Endothelial cell (in vitro differentiated cells): Measurements from ENCODE around the gene OGFOD1. TPM values are rescaled to one million over a fixed set of nuclear protein-coding genes. Genes with fewer than 3 reads are reported as not detected.

Experiments
- DNase-seq: peaks from one replicate; pipeline ENCODE4 v3.0.0; 2021; ENCODE audit warnings: low spot score
- H3K27ac Mint-ChIP-seq: one replicate; pipeline ENCODE4 v1.8.0; 2021; ENCODE audit warnings: mixed read lengths, inconsistent platforms; ENCODE audit not compliant: unreplicated experiment
- H3K27me3 Mint-ChIP-seq: one replicate; pipeline ENCODE4 v1.8.0; 2021; ENCODE audit warnings: mild to moderate bottlenecking, moderate library complexity, mixed read lengths, inconsistent platforms; ENCODE audit not compliant: unreplicated experiment
- H3K36me3 Mint-ChIP-seq: one replicate; pipeline ENCODE4 v1.8.0; 2021; ENCODE audit warnings: mild to moderate bottlenecking, low read depth, mixed read lengths, inconsistent platforms; ENCODE audit not compliant: unreplicated experiment
- H3K4me1 Mint-ChIP-seq: one replicate; pipeline ENCODE4 v1.8.0; 2021; ENCODE audit warnings: mild to moderate bottlenecking, mixed read lengths, inconsistent platforms; ENCODE audit not compliant: unreplicated experiment
- H3K4me3 Mint-ChIP-seq: one replicate; pipeline ENCODE4 v1.8.0; 2021; ENCODE audit warnings: mild to moderate bottlenecking, mixed read lengths, inconsistent platforms; ENCODE audit not compliant: unreplicated experiment
- H3K9me3 Mint-ChIP-seq: one replicate; pipeline ENCODE4 v1.8.0; 2021; ENCODE audit warnings: mixed read lengths, inconsistent platforms; ENCODE audit not compliant: unreplicated experiment
- total RNA-seq: library from RNA; stranded (reverse); fragmentation: NEBNext Ultra II Directional; extraction: Animal tissue kit (Norgen Biotek cat#: 25700); gene quantifications from one replicate; pipeline ENCODE4 v1.2.1, GENCODE V29; 2021; ENCODE audit not compliant: unreplicated experiment
- TF ChIP-seq, protein P1 (sequence below): fragments of 200-600 bp; sonication (generic); IDR thresholded peaks from one replicate; pipeline ENCODE4 v1.5.0; 2021; ENCODE audit warnings: antibody characterized with exemption; ENCODE audit not compliant: unreplicated experiment

The OGFOD1 gene
- total RNA-seq, 1 donor from 2014 or later = 24.8 TPM

DNA sequence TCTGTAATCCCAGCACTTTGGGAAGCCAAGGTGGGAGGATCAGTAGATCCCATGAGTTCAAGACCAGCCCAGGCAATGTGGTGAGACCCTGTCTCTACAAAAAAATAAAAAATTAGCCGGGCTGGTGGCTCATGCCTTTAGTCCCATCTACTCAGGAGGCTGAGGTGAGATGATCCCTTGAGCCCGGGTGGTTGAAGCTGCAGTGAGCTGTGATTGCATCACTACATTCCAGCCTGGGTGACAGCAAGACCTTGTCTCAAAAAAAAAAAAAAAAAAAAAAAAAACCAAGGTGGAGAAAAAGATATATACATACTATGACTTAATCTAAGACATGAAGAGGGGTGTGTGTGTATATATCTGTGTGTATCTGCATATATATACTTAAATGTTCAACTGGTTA lies 41.8 kb downstream of the OGFOD1 start:
- Mint-ChIP-seq H3K36me3 (peaks cover 5% of the 10 kb centered on the region), H3K4me1 (no peaks in the 10 kb centered on the region), H3K9me3 (no peaks in the 10 kb centered on the region), H3K27me3 (no peaks in the 10 kb centered on the region), H3K27ac (no peak overlapping the region), H3K4me3 (no peak overlapping the region)
- TF ChIP-seq, protein P1, sequence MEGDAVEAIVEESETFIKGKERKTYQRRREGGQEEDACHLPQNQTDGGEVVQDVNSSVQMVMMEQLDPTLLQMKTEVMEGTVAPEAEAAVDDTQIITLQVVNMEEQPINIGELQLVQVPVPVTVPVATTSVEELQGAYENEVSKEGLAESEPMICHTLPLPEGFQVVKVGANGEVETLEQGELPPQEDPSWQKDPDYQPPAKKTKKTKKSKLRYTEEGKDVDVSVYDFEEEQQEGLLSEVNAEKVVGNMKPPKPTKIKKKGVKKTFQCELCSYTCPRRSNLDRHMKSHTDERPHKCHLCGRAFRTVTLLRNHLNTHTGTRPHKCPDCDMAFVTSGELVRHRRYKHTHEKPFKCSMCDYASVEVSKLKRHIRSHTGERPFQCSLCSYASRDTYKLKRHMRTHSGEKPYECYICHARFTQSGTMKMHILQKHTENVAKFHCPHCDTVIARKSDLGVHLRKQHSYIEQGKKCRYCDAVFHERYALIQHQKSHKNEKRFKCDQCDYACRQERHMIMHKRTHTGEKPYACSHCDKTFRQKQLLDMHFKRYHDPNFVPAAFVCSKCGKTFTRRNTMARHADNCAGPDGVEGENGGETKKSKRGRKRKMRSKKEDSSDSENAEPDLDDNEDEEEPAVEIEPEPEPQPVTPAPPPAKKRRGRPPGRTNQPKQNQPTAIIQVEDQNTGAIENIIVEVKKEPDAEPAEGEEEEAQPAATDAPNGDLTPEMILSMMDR = no peak
- DNase-seq = no peak

DNA sequence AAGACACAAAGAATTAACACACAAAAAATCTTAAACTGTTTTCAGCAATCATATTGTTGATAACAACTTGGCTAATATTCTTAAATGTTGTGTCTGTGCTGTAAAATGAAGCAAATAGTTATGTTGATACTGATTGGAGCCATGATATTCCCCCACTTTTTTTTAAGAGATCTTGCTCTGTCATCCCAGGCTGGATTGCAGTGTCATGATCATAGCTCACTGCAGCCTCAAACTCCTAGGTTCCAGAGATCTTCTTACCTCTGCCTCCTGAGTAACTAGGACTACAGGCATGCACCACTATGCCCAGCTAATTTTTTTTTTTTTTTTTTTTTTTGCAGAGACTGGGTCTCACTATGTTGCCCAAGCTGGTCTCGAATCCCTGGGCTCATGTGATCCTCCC lies 42.5 kb downstream of the OGFOD1 start:
- Mint-ChIP-seq H3K27ac (no peak overlapping the region), H3K36me3 (peaks cover 8% of the 10 kb centered on the region), H3K4me1 (no peaks in the 10 kb centered on the region), H3K4me3 (no peak overlapping the region), H3K27me3 (no peaks in the 10 kb centered on the region), H3K9me3 (no peaks in the 10 kb centered on the region)
- no peak for DNase-seq
- TF ChIP-seq, protein P1 = no peak

GRCh38 chr16:56505181-56505580 lies 53.8 kb downstream of the OGFOD1 start:
- Mint-ChIP-seq H3K36me3 (peaks cover 22% of the 10 kb centered on the region), H3K9me3 (no peaks in the 10 kb centered on the region), H3K27me3 (peaks cover 4% of the 10 kb centered on the region), H3K4me1 (no peaks in the 10 kb centered on the region), H3K4me3 (no peak overlapping the region), H3K27ac (no peak overlapping the region)
- TF ChIP-seq, protein P1 = no peak
- DNase-seq = no peak

- H3K4me3 Mint-ChIP-seq = no peak overlapping the region
- TF ChIP-seq, protein P1 = no peak
- peaks cover 24% of the 10 kb centered on the region for H3K36me3 Mint-ChIP-seq
- no peak for DNase-seq
- no peaks in the 10 kb centered on the region for H3K4me1 Mint-ChIP-seq
- no peak overlapping the region for H3K27ac Mint-ChIP-seq
- H3K27me3 Mint-ChIP-seq = no peaks in the 10 kb centered on the region
- H3K9me3 Mint-ChIP-seq = no peaks in the 10 kb centered on the region
Observed at GRCh38 chr16:56506941-56507340, 55.6 kb downstream of the OGFOD1 start.

GRCh38 chr16:56510544-56510943 lies 59.2 kb downstream of the OGFOD1 start:
- Mint-ChIP-seq H3K36me3 (peaks cover 19% of the 10 kb centered on the region), H3K27ac (no peak overlapping the region), H3K4me3 (no peak overlapping the region), H3K9me3 (no peaks in the 10 kb centered on the region), H3K27me3 (no peaks in the 10 kb centered on the region), H3K4me1 (no peaks in the 10 kb centered on the region)
- TF ChIP-seq, protein P1 = no peak
- no peak for DNase-seq
